Measurements from ENCODE around the gene NOD1. TPM values are rescaled to one million over a fixed set of nuclear protein-coding genes. Genes with fewer than 3 reads are reported as not detected.

Gene NOD1
- total RNA-seq, 1 experiment from 2014 or later: 7.0 TPM

GRCh38 chr7:30453016-30453415 is 25.6 kb downstream of the NOD1 start:
- no peak overlapping the region for H3K4me3 ChIP-seq (ENCODE audit: low read depth, low read length)
- no TSS peak for BruUV-seq (replicated peaks)
- H3K4me1 ChIP-seq: peaks cover 10% of the 10 kb centered on the region; the same call in 1 of the 2 replicates
- ChIA-PET CTCF (interaction anchor here (1.3 kb wide), 1 partner anchor 16 kb away, joined by 3 read pairs; no protein-coding TSS in a partner anchor), POLR2A (no interaction called here)
- no peaks in the 10 kb centered on the region for H3K27me3 Mint-ChIP-seq (ENCODE audit: insufficient read depth, unreplicated experiment)
- TF ChIP-seq, protein P1, sequence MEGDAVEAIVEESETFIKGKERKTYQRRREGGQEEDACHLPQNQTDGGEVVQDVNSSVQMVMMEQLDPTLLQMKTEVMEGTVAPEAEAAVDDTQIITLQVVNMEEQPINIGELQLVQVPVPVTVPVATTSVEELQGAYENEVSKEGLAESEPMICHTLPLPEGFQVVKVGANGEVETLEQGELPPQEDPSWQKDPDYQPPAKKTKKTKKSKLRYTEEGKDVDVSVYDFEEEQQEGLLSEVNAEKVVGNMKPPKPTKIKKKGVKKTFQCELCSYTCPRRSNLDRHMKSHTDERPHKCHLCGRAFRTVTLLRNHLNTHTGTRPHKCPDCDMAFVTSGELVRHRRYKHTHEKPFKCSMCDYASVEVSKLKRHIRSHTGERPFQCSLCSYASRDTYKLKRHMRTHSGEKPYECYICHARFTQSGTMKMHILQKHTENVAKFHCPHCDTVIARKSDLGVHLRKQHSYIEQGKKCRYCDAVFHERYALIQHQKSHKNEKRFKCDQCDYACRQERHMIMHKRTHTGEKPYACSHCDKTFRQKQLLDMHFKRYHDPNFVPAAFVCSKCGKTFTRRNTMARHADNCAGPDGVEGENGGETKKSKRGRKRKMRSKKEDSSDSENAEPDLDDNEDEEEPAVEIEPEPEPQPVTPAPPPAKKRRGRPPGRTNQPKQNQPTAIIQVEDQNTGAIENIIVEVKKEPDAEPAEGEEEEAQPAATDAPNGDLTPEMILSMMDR (IDR thresholded peaks at IDR 0.05; ENCODE audit: insufficient read depth in 1 of 2, low read depth in 1 of 2, low read length in 1 of 2, severe bottlenecking in 1 of 2, unreplicated experiment in 1 of 2): no peak
- no peak overlapping the region for H3K4me3 Mint-ChIP-seq (ENCODE audit: unreplicated experiment)
- intact Hi-C loops (cut with micrococcal nuclease; ENCODE audit: unreplicated experiment): no loop called here
- no peaks in the 10 kb centered on the region for H3K4me1 Mint-ChIP-seq (ENCODE audit: low read depth, unreplicated experiment)
- no peaks in the 10 kb centered on the region for H3K9me3 ChIP-seq
- H3K27ac Mint-ChIP-seq (ENCODE audit: unreplicated experiment): no peak overlapping the region
- no peaks in the 10 kb centered on the region for H3K27me3 ChIP-seq (replicated peaks; ENCODE audit: control insufficient read depth, insufficient read depth, low read length)
- H3K36me3 ChIP-seq (ENCODE audit: control insufficient read depth, insufficient read depth, low read length): no peaks in the 10 kb centered on the region; the same call in 1 of the 2 replicates
- peaks cover 4% of the 10 kb centered on the region for H3K36me3 Mint-ChIP-seq (ENCODE audit: insufficient read depth, unreplicated experiment)
- H3K9me3 Mint-ChIP-seq (ENCODE audit: unreplicated experiment): no peaks in the 10 kb centered on the region
- DNase-seq: no peak

- H3K27ac Mint-ChIP-seq (ENCODE audit: unreplicated experiment): no peak overlapping the region
- no peaks in the 10 kb centered on the region; the same call in 1 of the 2 replicates for H3K36me3 ChIP-seq (ENCODE audit: control insufficient read depth, insufficient read depth, low read length)
Measured at GRCh38 chr7:30452280-30452930, 26.2 kb downstream of the NOD1 start.

GRCh38 chr7:30451539-30452279 is 26.9 kb downstream of the NOD1 start:
- POLR2A ChIA-PET: no interaction called here
- CTCF ChIA-PET: interaction anchor here (1.3 kb wide), 1 partner anchor 18 kb away, joined by 3 read pairs; no protein-coding TSS in a partner anchor
- Mint-ChIP-seq H3K27me3 (ENCODE audit: insufficient read depth, unreplicated experiment) (no peaks in the 10 kb centered on the region), H3K36me3 (ENCODE audit: insufficient read depth, unreplicated experiment) (peaks cover 4% of the 10 kb centered on the region), H3K4me3 (ENCODE audit: unreplicated experiment) (no peak overlapping the region), H3K4me1 (ENCODE audit: low read depth, unreplicated experiment) (no peaks in the 10 kb centered on the region), H3K27ac (ENCODE audit: unreplicated experiment) (no peak overlapping the region), H3K9me3 (ENCODE audit: unreplicated experiment) (no peaks in the 10 kb centered on the region)
- intact Hi-C loops (cut with micrococcal nuclease; ENCODE audit: unreplicated experiment): no loop called here
- TF ChIP-seq, protein P1 (IDR thresholded peaks at IDR 0.05; ENCODE audit: insufficient read depth in 1 of 2, low read depth in 1 of 2, low read length in 1 of 2, severe bottlenecking in 1 of 2, unreplicated experiment in 1 of 2): no peak
- BruUV-seq (replicated peaks): no TSS peak
- H3K27me3 ChIP-seq (replicated peaks; ENCODE audit: control insufficient read depth, insufficient read depth, low read length): no peaks in the 10 kb centered on the region
- peaks cover 10% of the 10 kb centered on the region; the same call in 1 of the 2 replicates for H3K4me1 ChIP-seq
- H3K9me3 ChIP-seq: no peaks in the 10 kb centered on the region
- H3K36me3 ChIP-seq (ENCODE audit: control insufficient read depth, insufficient read depth, low read length): no peaks in the 10 kb centered on the region; the same call in 1 of the 2 replicates
- no peak for DNase-seq
- no peak overlapping the region for H3K4me3 ChIP-seq (ENCODE audit: low read depth, low read length)

More at GRCh38 chr7:30452280-30452930, 26.2 kb downstream of the NOD1 start:
- ChIA-PET CTCF (interaction anchor here (1.3 kb wide), 1 partner anchor 17 kb away, joined by 3 read pairs; no protein-coding TSS in a partner anchor), POLR2A (no interaction called here)
- intact Hi-C loops (cut with micrococcal nuclease; ENCODE audit: unreplicated experiment): no loop called here
- H3K27me3 ChIP-seq (replicated peaks; ENCODE audit: control insufficient read depth, insufficient read depth, low read length): no peaks in the 10 kb centered on the region
- H3K4me3 Mint-ChIP-seq (ENCODE audit: unreplicated experiment): no peak overlapping the region
- H3K4me1 Mint-ChIP-seq (ENCODE audit: low read depth, unreplicated experiment): no peaks in the 10 kb centered on the region
- H3K4me3 ChIP-seq (ENCODE audit: low read depth, low read length): no peak overlapping the region
- no peaks in the 10 kb centered on the region for H3K9me3 Mint-ChIP-seq (ENCODE audit: unreplicated experiment)
- peaks cover 10% of the 10 kb centered on the region; the same call in 1 of the 2 replicates for H3K4me1 ChIP-seq
- H3K27me3 Mint-ChIP-seq (ENCODE audit: insufficient read depth, unreplicated experiment): no peaks in the 10 kb centered on the region
- no TSS peak for BruUV-seq (replicated peaks)
- DNase-seq: no peak
- TF ChIP-seq, protein P1 (IDR thresholded peaks at IDR 0.05; ENCODE audit: insufficient read depth in 1 of 2, low read depth in 1 of 2, low read length in 1 of 2, severe bottlenecking in 1 of 2, unreplicated experiment in 1 of 2): no peak
- H3K9me3 ChIP-seq: no peaks in the 10 kb centered on the region
- peaks cover 4% of the 10 kb centered on the region for H3K36me3 Mint-ChIP-seq (ENCODE audit: insufficient read depth, unreplicated experiment)
